Measurements from ENCODE around the gene MANBA.
"Not testable (repeated sequence)": the region's sequence is repeated elsewhere in the genome, so short reads cannot be mapped to it uniquely, and the experiment has no call there.

Gene MANBA

DNA sequence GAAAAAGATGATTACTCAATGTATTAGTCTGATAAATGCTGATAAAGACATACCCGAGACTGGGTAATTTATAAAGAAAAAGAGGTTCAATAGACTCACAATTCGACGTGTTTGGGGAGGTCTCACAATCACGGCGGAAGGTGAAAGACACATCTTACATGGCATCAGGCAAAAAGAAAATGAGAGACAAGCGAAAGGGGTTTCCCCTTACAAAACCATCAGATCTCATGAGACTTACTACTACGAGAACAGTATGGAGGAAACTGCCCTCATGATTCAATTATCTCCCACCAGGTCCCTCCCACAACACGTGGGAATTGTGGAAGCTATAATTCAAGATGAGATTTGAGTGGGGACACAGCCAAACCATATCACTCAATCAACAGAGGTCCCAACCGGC lies 141.7 kb downstream of the MANBA start:
- DNase-seq: not testable (repeated sequence)

DNA sequence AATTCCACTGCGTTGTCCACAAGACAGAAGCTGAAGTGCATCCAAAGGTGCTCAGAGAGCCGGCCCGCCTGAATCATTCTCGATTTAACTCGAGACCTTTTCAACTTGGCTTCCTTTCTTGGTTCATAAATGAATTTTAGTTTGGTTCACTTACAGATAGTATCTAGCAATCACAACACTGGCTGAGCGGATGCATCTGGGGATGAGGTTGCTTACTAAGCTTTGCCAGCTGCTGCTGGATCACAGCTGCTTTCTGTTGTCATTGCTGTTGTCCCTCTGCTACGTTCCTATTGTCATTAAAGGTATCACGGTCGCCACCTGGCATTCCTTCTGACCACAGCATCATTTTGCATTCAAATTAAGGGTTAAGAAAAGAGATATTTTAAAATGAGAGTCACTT lies 144.1 kb downstream of the MANBA start:
- no peak for DNase-seq

DNA sequence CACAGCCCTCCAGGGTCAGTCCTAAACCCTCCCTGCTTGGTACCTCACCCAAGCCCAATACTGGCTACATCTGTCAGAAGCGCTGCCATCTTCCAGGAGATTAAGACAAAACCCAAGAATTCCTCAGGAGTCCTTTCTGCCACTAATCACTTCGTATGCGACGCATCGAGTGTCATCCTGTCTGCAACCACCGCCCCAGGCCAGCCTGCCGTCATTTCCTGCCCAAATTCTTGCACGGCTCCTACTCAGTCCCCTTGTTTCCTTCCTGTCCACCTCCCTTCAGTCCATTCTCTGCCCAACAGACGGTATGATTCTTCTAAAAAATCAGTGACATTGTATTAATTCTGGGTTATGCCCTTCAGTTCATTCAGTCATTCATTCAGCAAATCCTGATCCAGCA lies 146.0 kb downstream of the MANBA start:
- no peak for DNase-seq

DNA sequence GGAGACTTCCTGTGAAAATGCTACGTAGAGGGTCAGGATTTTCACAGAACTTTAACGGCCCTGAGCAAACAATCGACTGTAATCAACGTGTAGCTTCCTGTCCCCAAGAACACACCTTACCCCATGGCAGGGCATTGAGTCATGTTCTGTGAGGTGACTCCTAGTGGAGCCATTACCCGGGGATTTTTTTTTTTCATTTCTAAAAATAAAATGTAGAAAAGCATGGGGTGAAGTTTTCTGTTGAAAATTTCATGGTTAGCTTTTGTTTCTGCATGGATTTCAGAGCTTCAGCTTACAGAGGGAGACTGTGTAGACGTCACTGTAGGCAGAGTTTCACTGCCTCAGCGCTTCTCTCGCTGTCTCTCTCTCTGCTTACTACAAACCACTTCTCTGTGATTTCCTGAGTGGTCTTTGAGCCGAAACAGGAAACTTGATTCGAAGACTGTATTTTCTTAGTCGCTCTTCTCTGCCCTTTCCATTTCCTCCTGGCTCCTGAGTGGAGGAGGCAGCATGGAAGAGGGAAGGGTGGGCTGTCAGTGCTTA lies 147.9 kb downstream of the MANBA start:
- no peak for DNase-seq

GRCh38 chr4:102612210-102612609 lies 148.6 kb downstream of the MANBA start:
- DNase-seq: no peak

DNA sequence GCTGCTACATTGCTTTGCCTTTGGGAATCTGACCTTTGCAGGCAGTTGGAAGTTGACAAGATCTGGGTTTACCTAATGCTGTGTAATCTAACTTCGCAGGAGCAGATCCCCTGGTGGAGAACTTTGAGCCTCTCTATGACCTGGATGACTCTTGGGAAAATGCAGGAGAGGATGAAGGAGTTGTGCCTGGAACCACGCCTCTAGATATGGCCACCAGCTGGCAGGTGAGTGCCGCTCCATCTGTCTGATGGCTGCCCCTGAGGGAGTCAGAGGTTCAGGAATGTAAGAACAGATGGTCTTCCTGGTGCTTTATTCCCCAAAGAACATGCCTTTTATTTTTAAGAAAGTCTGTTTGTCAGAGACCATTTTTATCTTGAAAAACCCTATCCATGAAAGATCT lies 150.3 kb downstream of the MANBA start:
- DNase-seq: peak; percentile 67

DNA sequence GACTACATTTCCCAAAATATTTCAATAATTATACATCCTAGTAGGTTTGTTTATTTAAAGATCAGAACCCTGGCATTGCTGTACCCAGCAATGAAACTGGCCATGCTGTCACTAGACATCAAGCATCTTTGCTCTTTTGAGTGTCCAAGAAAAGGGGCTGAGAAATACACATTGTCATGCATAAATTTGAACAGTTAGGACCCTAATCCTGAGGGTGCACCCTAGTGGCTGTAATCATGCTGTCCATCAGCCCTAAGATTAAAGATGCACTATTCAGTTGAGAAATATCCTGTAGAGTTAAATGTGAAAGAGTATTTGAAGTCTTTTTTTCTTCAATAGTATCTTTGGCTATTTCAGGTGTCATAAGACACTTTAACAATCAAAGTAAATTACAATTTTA lies 150.8 kb downstream of the MANBA start:
- peak; percentile 9 for DNase-seq

- no peak for DNase-seq
Observed at GRCh38 chr4:102608190-102608589, 152.6 kb downstream of the MANBA start.

DNA sequence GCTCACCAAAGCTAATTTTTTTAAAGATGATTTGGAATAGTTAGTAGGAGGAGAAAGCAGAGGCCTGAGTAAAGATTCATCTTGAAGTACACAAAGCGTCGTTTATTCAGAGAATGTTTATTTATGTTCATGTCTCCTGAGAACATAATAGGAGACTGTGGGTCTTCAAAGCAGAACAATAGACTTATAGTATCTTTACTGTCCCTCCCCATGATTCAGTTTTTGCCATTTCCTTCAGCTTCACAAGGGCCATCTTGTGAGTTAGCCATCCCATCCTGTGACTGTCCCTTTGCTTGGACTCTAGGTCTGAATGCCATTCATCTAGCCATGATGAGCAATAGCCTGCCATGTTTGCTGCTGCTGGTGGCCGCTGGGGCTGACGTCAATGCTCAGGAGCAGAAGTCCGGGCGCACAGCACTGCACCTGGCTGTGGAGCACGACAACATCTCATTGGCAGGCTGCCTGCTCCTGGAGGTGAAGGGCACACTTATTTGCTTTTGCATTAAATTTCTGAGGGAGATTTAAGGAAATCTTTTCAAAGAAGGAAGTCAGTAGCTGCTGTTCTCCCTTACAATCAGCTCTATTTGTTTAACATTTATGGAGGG lies 153.8 kb downstream of the MANBA start:
- DNase-seq: peak; percentile 2

GRCh38 chr4:102606261-102606660 lies 154.5 kb downstream of the MANBA start:
- DNase-seq: no peak

DNA sequence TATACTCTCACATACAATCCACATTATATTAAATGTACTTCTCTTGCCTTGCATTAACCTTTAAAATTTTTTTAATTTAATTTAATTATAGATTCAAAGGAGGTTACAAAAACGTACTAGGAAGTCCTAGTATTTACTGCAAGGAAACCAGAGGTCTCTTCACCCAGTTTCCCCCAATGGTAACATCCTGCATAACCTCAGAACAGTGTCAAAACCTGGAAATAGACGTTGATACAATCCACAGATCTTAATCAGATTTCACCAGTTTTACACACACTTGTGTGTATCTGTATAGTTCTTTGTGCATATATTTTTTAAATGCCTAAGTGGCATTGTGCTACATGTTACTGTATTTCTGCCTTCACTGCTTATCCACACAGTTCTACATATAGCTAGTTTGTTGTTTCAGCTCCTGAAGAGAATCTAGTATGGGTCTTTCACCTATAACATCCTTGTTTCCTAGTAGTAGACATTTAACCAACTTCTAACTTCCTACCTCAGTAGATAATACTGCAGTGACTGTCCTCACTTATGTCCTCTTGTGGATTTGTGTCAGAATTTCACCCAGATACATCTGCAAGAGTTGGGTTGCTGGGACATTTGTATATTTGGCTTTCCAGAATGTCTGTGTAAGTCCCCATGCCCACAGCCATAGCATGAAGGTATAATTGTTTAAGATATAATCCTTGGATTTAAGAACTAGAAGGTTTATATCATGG lies 156.4 kb downstream of the MANBA start:
- no peak for DNase-seq

DNA sequence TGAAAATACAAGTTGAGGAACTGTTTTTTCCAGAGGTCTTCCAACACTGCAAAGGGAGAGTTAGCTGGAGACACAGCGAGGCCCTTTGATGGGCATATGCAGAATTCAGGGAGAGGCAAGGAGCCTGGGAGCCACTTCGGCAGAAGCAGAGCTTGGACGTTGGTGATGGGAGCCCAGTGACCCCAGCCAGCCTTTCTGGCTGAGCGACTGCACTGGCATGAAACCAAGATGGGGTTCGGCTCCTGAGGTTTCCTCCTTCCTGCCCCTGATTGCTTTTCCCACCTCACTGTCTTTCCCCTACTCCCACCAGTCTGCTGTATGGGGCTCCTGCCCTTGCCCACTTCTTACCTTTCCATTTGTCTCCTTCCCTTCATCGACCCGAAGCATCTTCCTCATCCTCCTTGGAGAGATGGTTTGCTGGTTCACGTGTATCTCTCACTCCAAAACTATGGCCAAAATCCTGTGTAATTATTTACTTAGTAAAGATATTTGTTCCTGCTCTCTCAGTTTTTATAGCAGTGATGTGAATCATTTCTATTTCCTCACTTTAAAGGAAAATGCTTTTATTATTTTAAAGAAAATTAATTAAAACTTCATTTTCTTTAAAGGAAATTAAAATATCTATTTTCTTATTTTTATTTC lies 159.1 kb downstream of the MANBA start:
- DNase-seq: no peak

DNA sequence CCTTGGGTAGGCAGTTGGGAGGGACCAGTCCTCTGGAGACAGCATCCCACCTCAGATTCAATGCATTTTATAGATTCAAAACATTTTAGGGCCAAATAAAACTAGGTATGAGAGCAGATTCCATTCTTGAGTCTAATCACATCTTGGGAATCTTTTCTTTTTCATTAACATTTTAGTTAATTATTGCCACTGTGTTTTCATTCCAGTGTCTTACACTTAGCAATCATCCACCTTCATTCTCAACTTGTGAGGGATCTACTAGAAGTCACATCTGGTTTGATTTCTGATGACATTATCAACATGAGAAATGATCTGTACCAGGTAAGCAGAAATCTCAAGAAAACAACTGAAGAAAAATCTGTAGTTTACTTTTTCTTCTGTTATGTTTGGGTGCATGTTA lies 160.1 kb downstream of the MANBA start:
- no peak for DNase-seq

GRCh38 chr4:102599886-102600285 lies 160.9 kb downstream of the MANBA start:
- DNase-seq: no peak

GRCh38 chr4:102599455-102599854 lies 161.3 kb downstream of the MANBA start:
- no peak for DNase-seq

DNA sequence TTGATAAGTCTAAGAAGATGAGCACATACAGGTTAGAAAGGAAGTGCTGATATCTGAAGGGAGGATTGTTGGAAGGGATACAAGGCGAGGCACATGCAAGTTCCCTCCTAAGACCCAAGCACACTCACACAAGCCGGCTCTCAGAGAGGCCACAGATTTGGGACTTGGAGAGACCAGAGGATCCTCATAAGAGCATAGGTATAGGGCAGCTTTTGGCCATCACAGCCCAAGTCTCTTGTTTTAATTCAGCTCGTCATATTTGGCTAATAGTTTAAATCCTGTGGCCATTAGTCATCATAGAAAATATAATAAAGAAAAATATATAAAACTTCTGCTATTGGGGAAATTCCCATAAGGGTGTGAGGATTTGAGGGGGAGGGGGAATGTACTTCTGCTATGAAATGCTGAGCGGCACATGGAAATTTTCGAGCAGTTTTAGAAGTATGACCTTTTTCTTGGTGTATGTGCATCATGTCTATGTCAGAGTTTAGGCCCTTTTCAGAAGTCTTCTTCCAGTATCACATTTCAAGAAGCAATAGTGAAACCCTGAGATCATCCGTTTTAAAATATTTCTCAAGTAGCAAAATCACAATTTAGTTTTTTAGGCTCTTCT lies 161.9 kb downstream of the MANBA start:
- DNase-seq: no peak

DNA sequence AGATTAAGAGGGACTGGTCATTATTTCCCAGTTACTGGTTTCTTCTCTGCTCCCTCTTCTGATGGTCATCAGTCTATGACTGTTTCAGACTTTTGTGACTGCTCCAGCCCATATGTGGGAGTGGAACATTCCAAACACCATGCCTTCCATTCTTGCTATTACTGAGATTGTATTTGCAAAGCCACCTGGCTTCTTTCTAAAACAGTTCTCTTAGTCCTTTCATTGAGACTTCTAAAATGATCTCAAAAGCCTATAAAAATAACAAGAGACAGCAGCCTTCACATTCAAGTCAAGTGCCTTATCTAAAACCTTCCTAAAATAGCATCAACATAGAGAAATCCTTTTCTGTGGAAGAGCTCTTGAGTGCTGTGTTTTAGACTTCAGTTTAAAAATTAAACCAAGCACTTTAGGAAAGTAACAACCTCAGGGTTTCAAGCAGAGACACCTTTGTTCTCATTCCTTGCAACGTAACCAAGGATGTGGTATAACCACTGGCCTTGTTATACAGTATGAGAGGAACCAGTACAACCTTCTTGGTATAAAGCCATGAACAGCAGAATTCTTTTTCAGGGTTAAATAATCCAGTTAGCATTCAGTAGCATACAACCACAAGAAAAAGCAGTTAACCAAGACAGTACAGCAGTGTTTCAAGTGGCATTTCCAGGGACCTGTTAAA lies 162.5 kb downstream of the MANBA start:
- no peak for DNase-seq

DNA sequence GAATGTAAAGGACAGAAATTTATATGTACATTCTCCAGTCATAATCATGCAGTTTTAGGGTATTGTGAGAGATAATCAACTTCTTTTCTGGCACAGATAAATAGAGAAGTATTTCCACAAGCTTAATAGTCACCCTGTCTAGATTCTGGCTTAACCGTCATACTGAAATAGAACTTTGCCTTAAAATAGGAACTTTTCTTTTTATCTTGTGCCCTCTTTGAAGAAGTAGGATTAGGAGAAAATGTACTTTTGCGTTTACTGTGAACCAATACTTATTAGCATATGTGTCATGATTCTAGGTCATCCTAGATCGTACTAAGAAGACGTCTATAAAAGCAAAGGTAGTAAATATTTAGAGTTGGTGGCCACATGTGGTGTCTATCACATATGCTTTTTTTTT lies 164.2 kb downstream of the MANBA start:
- DNase-seq: no peak

- DNase-seq: no peak
Observed at GRCh38 chr4:102594000-102594399, 166.8 kb downstream of the MANBA start.

- no peak for DNase-seq
Observed at GRCh38 chr4:102593147-102593546, 167.6 kb downstream of the MANBA start.

GRCh38 chr4:102592256-102592655 lies 168.5 kb downstream of the MANBA start:
- no peak for DNase-seq

GRCh38 chr4:102589743-102590142 lies 171.0 kb downstream of the MANBA start:
- DNase-seq: no peak

GRCh38 chr4:102586644-102587021 lies 174.1 kb downstream of the MANBA start:
- DNase-seq: no peak

Measured in NCI-H69 (cell line).